ENCODE data around the gene SLAMF1. TPM values are rescaled to one million over a fixed set of nuclear protein-coding genes. Genes with fewer than 3 reads are reported as not detected.

SLAMF1 gene
- total RNA-seq, 1 experiment from 2014 or later: 0.30 TPM

GRCh38 chr1:160639652-160640051 is 7.2 kb downstream of the SLAMF1 start:
- Histone ChIP-seq H3K79me2 (ENCODE audit: low read length) (no peaks in the 10 kb centered on the region), H3K36me3 (ENCODE audit: insufficient read depth, low read length) (no peaks in the 10 kb centered on the region), H3K4me3 (ENCODE audit: low read length) (no peak overlapping the region), H3K27ac (ENCODE audit: low read length) (no peak overlapping the region), H3K9me3 (ENCODE audit: low read length) (no peaks in the 10 kb centered on the region), H3K9ac (ENCODE audit: low read length) (no peak overlapping the region), H4K20me1 (ENCODE audit: insufficient read depth, low read depth, low read length) (no peaks in the 10 kb centered on the region), H3K4me2 (ENCODE audit: low read depth, low read length, poor library complexity, severe bottlenecking) (no peak overlapping the region), H3K9me2 (replicated peaks; ENCODE audit: insufficient read depth, low read length) (no peaks in the 10 kb centered on the region), H3K27me3 (ENCODE audit: low read length) (no peaks in the 10 kb centered on the region), H2AFZ (ENCODE audit: low read length) (no peak overlapping the region), H3K4me1 (ENCODE audit: low read length) (no peaks in the 10 kb centered on the region)
- DNase-seq: no peak

DNA sequence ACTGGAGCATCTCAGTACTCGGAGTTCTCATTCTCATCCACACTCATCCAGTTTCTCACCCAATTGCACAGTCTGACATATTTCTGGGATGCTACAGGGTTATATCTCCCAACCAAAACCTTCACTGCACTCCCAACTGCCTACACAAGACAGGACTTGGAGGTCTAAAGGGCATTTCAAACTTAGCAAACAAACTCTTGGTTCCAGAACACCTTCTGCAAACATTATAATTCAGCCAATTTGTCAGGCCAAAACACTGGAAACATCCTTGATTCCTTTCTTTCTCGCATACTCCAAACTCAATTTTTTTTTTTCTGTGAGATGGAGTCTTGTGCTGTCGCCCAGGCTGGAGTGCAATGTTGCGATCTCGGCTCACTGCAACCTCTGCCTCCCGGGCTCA is 7.9 kb downstream of the SLAMF1 start:
- Histone ChIP-seq H3K27ac (ENCODE audit: low read length) (no peak overlapping the region), H3K4me1 (ENCODE audit: low read length) (no peaks in the 10 kb centered on the region), H3K9ac (ENCODE audit: low read length) (no peak overlapping the region), H4K20me1 (ENCODE audit: insufficient read depth, low read depth, low read length) (no peaks in the 10 kb centered on the region), H3K4me2 (ENCODE audit: low read depth, low read length, poor library complexity, severe bottlenecking) (no peak overlapping the region), H2AFZ (ENCODE audit: low read length) (no peak overlapping the region), H3K79me2 (ENCODE audit: low read length) (no peaks in the 10 kb centered on the region), H3K9me3 (ENCODE audit: low read length) (no peaks in the 10 kb centered on the region), H3K36me3 (ENCODE audit: insufficient read depth, low read length) (no peaks in the 10 kb centered on the region), H3K27me3 (ENCODE audit: low read length) (no peaks in the 10 kb centered on the region), H3K9me2 (replicated peaks; ENCODE audit: insufficient read depth, low read length) (no peaks in the 10 kb centered on the region), H3K4me3 (ENCODE audit: low read length) (no peak overlapping the region)
- no peak for DNase-seq

DNA sequence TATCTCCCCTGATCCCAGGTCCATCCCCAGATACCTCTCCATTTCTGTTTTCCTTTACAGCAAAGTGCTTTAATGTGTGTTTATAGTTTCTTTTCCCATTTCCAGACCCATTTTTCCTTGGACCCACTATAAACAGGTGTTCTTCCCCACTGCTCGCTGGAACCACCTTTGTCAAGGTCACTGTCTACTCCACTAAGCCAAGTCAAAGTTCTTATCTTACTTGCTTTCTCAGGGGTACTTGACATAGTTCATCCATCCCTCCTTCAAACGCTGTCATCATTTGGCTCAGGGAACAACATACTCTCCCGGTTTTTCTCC is 8.3 kb downstream of the SLAMF1 start:
- H3K27me3 ChIP-seq (ENCODE audit: low read length): no peaks in the 10 kb centered on the region
- no peak overlapping the region for H3K27ac ChIP-seq (ENCODE audit: low read length)
- DNase-seq: no peak
- H2AFZ ChIP-seq (ENCODE audit: low read length): no peak overlapping the region
- no peaks in the 10 kb centered on the region for H3K4me1 ChIP-seq (ENCODE audit: low read length)
- no peaks in the 10 kb centered on the region for H3K9me3 ChIP-seq (ENCODE audit: low read length)
- H3K9me2 ChIP-seq (replicated peaks; ENCODE audit: insufficient read depth, low read length): no peaks in the 10 kb centered on the region
- H4K20me1 ChIP-seq (ENCODE audit: insufficient read depth, low read depth, low read length): no peaks in the 10 kb centered on the region
- no peak overlapping the region for H3K4me3 ChIP-seq (ENCODE audit: low read length)
- H3K36me3 ChIP-seq (ENCODE audit: insufficient read depth, low read length): no peaks in the 10 kb centered on the region
- H3K4me2 ChIP-seq (ENCODE audit: low read depth, low read length, poor library complexity, severe bottlenecking): no peak overlapping the region
- H3K9ac ChIP-seq (ENCODE audit: low read length): no peak overlapping the region
- no peaks in the 10 kb centered on the region for H3K79me2 ChIP-seq (ENCODE audit: low read length)

- DNase-seq: no peak
- H3K9ac ChIP-seq (ENCODE audit: low read length): no peak overlapping the region
Observed at GRCh38 chr1:160637821-160638539, 8.9 kb downstream of the SLAMF1 start.

GRCh38 chr1:160637065-160637464 is 9.8 kb downstream of the SLAMF1 start:
- Histone ChIP-seq H2AFZ (ENCODE audit: low read length) (no peak overlapping the region), H3K9me3 (ENCODE audit: low read length) (no peaks in the 10 kb centered on the region), H3K4me1 (ENCODE audit: low read length) (no peaks in the 10 kb centered on the region), H3K4me2 (ENCODE audit: low read depth, low read length, poor library complexity, severe bottlenecking) (no peak overlapping the region), H3K9me2 (replicated peaks; ENCODE audit: insufficient read depth, low read length) (no peaks in the 10 kb centered on the region), H3K27me3 (ENCODE audit: low read length) (no peaks in the 10 kb centered on the region), H3K79me2 (ENCODE audit: low read length) (no peaks in the 10 kb centered on the region), H3K4me3 (ENCODE audit: low read length) (no peak overlapping the region), H3K27ac (ENCODE audit: low read length) (no peak overlapping the region), H3K9ac (ENCODE audit: low read length) (no peak overlapping the region), H4K20me1 (ENCODE audit: insufficient read depth, low read depth, low read length) (no peaks in the 10 kb centered on the region), H3K36me3 (ENCODE audit: insufficient read depth, low read length) (no peaks in the 10 kb centered on the region)
- no peak for DNase-seq

More at GRCh38 chr1:160637821-160638539, 8.9 kb downstream of the SLAMF1 start:
- Histone ChIP-seq H2AFZ (ENCODE audit: low read length) (no peak overlapping the region), H3K4me3 (ENCODE audit: low read length) (no peak overlapping the region), H3K79me2 (ENCODE audit: low read length) (no peaks in the 10 kb centered on the region), H3K4me1 (ENCODE audit: low read length) (no peaks in the 10 kb centered on the region), H4K20me1 (ENCODE audit: insufficient read depth, low read depth, low read length) (no peaks in the 10 kb centered on the region), H3K9me2 (replicated peaks; ENCODE audit: insufficient read depth, low read length) (no peaks in the 10 kb centered on the region), H3K4me2 (ENCODE audit: low read depth, low read length, poor library complexity, severe bottlenecking) (no peak overlapping the region), H3K27me3 (ENCODE audit: low read length) (no peaks in the 10 kb centered on the region), H3K27ac (ENCODE audit: low read length) (no peak overlapping the region), H3K9me3 (ENCODE audit: low read length) (no peaks in the 10 kb centered on the region), H3K36me3 (ENCODE audit: insufficient read depth, low read length) (no peaks in the 10 kb centered on the region)

DNA sequence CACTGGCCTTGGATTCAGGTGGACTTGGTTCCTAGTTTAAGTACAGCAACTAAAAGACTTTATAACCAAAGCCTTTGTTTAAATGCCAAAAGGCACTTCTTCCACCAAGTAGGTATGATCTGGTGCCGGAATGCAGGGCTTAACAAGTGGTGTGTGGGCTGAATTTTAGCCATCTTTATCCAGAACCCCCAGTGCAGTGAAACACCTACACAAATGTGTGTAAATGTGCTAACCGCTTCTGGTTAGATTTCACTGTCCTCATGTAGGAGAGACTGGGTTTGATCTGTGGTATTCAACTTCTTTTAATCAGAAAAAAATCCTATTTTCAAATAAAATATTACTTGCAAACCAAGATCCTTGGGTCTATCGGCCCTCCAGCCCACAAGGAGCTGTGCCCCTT is 10.3 kb downstream of the SLAMF1 start:
- no peak overlapping the region for H3K9ac ChIP-seq (ENCODE audit: low read length)
- no peak overlapping the region for H3K27ac ChIP-seq (ENCODE audit: low read length)
- H2AFZ ChIP-seq (ENCODE audit: low read length): no peak overlapping the region
- H3K4me1 ChIP-seq (ENCODE audit: low read length): no peaks in the 10 kb centered on the region
- H3K79me2 ChIP-seq (ENCODE audit: low read length): no peaks in the 10 kb centered on the region
- no peak for DNase-seq
- no peaks in the 10 kb centered on the region for H3K9me3 ChIP-seq (ENCODE audit: low read length)
- no peaks in the 10 kb centered on the region for H4K20me1 ChIP-seq (ENCODE audit: insufficient read depth, low read depth, low read length)
- H3K9me2 ChIP-seq (replicated peaks; ENCODE audit: insufficient read depth, low read length): no peaks in the 10 kb centered on the region
- no peaks in the 10 kb centered on the region for H3K36me3 ChIP-seq (ENCODE audit: insufficient read depth, low read length)
- H3K27me3 ChIP-seq (ENCODE audit: low read length): no peaks in the 10 kb centered on the region
- no peak overlapping the region for H3K4me2 ChIP-seq (ENCODE audit: low read depth, low read length, poor library complexity, severe bottlenecking)
- H3K4me3 ChIP-seq (ENCODE audit: low read length): no peak overlapping the region

GRCh38 chr1:160636076-160636475 is 10.8 kb downstream of the SLAMF1 start:
- Histone ChIP-seq H3K27me3 (ENCODE audit: low read length) (no peaks in the 10 kb centered on the region), H3K4me2 (ENCODE audit: low read depth, low read length, poor library complexity, severe bottlenecking) (no peak overlapping the region), H3K9ac (ENCODE audit: low read length) (no peak overlapping the region), H2AFZ (ENCODE audit: low read length) (no peak overlapping the region), H3K79me2 (ENCODE audit: low read length) (no peaks in the 10 kb centered on the region), H3K4me3 (ENCODE audit: low read length) (no peak overlapping the region), H4K20me1 (ENCODE audit: insufficient read depth, low read depth, low read length) (no peaks in the 10 kb centered on the region), H3K9me3 (ENCODE audit: low read length) (no peaks in the 10 kb centered on the region), H3K4me1 (ENCODE audit: low read length) (no peaks in the 10 kb centered on the region), H3K27ac (ENCODE audit: low read length) (no peak overlapping the region), H3K36me3 (ENCODE audit: insufficient read depth, low read length) (no peaks in the 10 kb centered on the region), H3K9me2 (replicated peaks; ENCODE audit: insufficient read depth, low read length) (no peaks in the 10 kb centered on the region)
- no peak for DNase-seq

DNA sequence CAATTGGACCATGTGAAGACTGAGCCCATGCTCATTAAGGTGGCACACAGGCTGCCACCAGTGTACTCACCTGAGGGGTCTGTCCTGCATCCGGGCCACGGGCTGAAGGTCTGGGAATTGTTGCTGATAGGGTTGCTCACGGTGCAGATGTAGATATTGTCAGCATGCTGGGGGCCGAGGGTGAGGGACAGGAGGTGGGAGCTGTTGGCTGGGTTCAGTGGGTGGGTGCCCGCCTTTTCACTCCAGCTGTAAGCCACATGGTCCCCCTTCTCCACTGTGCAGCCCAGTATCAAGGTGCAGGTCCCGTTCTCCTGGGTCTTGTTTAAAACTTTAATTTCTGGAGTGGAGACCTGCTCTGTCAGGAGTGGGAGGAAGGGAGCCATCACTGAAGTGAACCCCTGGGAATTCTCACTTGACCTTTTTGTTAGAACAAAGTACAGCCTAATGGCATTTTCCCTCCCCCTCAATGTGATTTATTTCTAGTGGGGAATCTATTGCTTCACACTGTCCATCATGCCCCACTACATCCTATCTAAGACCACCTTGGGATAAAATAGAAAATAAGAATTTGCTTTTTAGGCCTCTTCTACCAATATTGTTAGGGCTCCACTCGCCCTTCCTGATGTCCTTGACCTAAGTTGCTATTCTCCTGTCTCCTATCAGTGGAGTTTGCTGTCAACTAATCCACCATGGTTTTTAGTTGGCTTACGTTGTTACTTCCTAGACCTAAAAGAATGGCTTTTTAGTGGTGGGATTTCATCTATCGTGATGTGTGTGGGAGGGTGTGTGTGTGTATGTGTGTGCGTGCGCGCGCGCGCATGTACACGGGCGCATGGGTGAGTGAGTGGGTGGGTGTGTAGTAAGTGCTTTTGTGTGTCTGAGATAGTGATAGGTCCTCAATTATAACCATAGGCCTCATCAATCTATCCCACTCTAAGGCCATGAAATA is 12.0 kb downstream of the SLAMF1 start:
- Histone ChIP-seq H3K4me3 (ENCODE audit: low read length) (no peak overlapping the region), H3K27ac (ENCODE audit: low read length) (no peak overlapping the region), H3K4me1 (ENCODE audit: low read length) (0 out of 2 replicates have a peak, but pooled peaks cover 5% of the 10 kb centered on the region), H4K20me1 (ENCODE audit: insufficient read depth, low read depth, low read length) (no peaks in the 10 kb centered on the region), H3K9ac (ENCODE audit: low read length) (no peak overlapping the region), H3K27me3 (ENCODE audit: low read length) (no peaks in the 10 kb centered on the region), H3K79me2 (ENCODE audit: low read length) (no peaks in the 10 kb centered on the region), H2AFZ (ENCODE audit: low read length) (no peak overlapping the region), H3K9me2 (replicated peaks; ENCODE audit: insufficient read depth, low read length) (no peaks in the 10 kb centered on the region), H3K36me3 (ENCODE audit: insufficient read depth, low read length) (no peaks in the 10 kb centered on the region), H3K9me3 (ENCODE audit: low read length) (no peaks in the 10 kb centered on the region), H3K4me2 (ENCODE audit: low read depth, low read length, poor library complexity, severe bottlenecking) (no peak overlapping the region)
- DNase-seq: no peak
